NCI-H1105 treated with DMSO at 0.1 percent for 48 hours (cell line): ENCODE data around the gene BARX2.

Source experiments
- DNase-seq: peaks from one replicate; lab custom pipeline; 2025; lab: John Stamatoyannopoulos, UW

BARX2 gene

DNA sequence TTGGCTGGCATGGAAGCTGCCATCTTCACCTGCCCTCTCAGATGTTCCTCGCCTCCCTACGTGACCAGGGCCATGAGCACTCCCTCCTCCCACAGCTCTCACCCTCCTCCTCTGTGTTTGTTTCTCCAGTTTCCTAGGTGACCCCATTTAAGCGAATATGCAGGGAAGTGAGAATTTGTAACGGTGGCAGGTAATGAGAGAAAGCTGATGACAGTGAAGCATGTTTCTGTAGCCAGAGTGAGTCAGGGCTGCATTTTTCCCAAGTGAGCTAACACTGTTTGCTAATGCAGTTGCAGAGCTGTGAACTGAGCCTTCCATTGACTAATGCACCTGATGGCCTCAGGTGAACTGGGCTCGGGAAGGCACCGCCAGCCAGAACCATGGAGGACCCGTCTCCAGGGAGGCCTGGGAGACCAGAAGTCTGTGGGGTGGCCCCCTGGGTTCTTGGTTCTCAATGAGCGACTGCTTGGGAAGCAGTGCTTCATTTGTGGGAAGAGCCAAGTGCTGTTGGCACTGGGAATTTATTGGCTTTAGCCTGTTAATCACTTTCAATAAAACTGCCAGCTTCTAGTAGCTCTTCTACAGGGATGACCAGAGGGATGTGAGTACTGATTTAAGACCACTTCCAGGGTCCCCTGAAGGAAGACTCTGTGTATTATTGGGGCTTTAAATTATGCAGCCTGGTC is 64.5 kb downstream of the BARX2 start:
- no peak for DNase-seq

DNA sequence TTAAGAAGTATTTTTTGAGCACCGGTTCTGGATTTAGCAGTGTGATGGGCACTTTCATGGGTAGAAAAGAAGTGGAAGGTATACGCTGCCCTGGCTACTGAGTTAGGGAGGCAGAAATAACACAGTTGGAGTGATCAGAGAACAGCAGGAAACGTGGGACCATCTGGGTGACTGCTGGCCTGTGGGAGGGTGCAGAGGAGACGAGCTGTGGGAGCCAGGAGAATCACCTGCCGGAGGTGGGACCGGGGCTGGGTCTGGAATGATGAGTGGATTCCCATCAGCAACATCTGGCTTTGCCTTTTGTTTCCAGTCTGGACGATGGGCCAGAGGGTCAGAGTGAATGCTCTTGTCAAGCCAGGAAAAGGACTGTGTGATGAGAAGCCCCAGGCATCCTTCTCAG is 66.5 kb downstream of the BARX2 start:
- DNase-seq, result no peak

DNA sequence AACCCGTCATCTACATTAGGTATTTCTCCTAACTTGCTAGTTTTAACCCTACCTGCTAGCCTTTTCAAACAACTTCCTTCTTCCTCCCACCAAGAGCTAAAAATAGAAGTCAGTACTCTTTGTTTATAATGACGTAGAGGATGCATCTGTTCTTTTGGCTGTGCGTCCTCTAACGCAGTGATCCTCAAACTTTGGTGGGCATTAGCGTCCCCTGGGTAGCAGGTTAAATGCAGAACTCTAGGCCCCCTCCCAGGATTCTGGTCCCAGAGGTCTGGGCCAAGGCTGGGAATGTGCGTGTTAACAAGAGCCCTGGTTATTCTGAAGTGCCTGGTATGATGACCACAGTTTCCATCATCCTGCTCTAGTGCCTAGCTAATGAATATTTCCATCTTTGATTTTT is 67.6 kb downstream of the BARX2 start:
- no peak for DNase-seq

- no peak for DNase-seq
Observed at GRCh38 chr11:129444274-129444673, 68.6 kb downstream of the BARX2 start.

- no peak for DNase-seq
Observed at GRCh38 chr11:129445226-129445625, 69.6 kb downstream of the BARX2 start.

- DNase-seq, result no peak
Observed at GRCh38 chr11:129446572-129446971, 70.9 kb downstream of the BARX2 start.

- DNase-seq, result no peak
Observed at GRCh38 chr11:129447654-129448239, 72.1 kb downstream of the BARX2 start.

GRCh38 chr11:129451524-129451923 is 75.9 kb downstream of the BARX2 start:
- DNase-seq, result no peak

DNA sequence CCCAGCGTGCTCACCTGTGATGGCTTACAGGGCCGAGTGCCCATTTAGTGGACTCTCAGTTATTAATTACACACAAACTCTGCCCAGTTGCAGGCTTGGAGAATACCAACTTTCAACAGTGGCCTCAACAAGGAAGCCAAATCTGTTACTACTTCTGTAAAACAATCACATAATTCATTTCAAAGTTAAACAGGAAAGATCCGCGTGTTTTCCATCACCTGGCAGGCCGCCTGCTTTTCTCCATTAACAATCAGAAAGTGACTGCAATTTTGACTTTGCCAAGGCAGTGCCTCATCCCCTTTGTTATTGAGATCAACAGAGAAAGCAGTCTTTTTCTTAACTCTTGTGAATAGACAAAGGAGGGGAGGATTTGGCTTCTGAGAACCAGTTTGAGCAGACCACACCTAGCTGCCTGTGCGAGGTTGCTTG is 77.7 kb downstream of the BARX2 start:
- peak; percentile 62 for DNase-seq

- DNase-seq, result no peak
Observed at GRCh38 chr11:129455101-129455500, 79.5 kb downstream of the BARX2 start.

DNA sequence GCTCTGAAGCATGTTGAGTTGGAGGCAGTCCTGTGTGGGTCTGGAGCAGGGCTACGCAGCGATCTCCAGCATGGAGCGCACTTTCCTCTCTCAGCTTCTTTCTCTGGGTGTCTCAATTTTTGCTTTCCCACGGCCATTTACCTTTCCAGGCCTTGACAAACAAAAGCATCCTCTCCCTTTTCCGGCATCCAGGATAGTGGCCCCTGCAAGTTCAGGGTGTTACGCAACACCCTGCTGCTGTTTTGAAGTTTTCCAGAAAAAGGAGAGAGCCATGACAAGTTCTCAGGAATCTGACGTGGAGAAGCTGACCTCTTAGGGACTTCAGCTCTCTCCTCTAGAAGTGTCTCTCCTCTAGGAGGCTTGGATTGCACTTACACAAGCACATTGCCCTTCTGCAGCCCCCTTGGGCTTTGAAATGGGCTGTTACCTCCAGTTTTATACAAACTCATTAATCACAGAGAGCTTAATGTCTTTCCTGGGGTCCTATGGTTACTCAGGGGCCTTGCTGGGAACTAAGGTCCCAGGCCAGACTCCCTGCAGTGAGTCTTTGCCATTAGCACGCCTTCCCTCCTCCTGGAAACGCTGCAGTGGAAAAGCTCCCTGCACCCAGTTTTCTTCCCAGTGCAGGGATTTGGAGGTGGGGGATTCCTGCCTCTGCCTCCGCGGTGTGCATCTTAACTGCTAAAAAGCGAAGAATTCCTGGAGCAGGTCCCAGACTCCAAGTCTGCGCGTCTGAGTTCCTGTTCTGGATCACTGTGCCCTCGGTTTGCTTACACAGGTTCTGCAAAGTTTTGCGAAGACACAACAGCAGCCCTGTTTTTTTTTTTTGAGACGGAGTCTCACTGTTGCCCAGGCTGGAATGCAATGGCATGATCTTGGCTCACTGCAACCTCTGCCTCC is 80.4 kb downstream of the BARX2 start:
- DNase-seq, result no peak

- peak; percentile 21 for DNase-seq
Observed at GRCh38 chr11:129457321-129457720, 81.7 kb downstream of the BARX2 start.

DNA sequence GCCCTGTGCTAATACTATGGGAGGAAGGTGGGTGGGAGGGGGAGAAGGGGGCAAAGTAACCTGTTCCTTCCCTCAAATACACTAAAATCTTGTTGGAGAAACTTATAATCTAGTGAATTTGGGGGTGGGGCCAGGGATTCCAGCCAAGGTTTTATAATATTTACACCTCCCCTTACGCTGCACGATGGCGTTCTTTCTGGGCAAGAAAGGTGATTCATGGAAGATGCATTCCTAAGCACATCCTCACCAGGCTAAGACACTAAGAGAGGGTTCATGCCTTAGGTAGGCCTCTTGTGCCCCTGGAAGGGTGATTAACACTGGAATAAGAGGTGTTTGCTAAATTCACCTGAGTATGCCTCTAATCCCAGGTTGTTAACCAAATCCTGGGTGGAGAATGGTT is 82.6 kb downstream of the BARX2 start:
- no peak for DNase-seq

GRCh38 chr11:129458756-129459535 is 83.3 kb downstream of the BARX2 start:
- peak; percentile 95 for DNase-seq

DNA sequence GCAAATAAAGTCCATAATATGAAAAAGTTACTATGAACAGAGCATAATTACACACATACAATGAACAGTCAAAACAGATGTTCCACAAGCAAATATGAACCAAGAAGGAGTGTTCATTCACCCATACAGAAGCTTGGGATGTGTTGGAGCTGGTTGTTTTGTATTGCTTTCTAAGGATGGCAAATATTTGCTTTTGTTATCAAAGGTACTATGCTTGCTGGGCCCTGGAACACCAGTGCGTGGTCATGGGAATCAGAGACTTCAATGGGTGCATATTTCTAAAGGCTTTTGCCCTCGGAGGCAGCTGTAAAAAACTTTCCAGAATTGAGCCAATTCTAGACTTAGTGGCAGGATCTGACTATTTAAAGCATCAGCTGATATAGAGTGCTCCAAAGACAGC is 85.1 kb downstream of the BARX2 start:
- peak; percentile 81 for DNase-seq

- no peak for DNase-seq
Observed at GRCh38 chr11:129484068-129484467, 108.4 kb downstream of the BARX2 start.

GRCh38 chr11:129489249-129489648 is 113.6 kb downstream of the BARX2 start:
- no peak for DNase-seq

DNA sequence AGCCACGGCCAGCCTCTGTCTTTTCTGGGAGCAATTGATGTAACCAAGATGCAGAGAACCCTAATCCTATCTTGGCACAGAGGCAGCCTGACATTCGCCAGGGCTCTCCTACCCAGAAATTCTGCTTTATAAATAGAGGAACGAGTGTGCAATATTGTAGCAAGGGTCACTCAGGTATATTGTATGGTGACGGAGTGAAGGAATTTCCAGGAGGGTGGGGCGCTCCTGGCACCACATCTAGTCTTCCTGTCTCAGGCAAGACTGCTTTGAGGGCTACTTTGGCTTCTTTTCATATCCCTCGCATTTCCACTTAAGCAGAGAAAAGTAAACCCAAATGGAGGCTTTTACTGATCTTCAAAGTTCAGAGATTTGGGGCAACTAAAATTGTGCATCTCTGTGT is 114.4 kb downstream of the BARX2 start:
- no peak for DNase-seq

DNA sequence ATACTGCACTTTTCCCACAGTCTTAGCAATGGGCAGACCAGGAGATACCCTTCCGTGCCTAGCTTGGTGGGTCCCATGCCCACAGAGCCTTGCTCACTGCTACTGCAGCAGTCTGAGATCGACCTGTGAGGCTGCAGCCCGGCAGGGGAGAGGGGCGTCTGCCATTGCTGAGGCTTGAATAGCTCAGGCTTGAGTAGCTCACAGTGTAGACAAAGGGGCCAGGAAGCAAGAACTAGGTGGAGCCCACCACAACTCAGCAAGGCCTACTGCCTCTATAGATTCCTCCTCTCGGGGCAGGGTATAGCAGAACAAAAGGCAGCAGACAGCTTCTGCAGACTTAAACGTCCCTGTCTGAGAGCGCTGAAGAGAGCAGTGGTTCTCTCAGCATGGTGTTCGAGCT is 118.1 kb downstream of the BARX2 start:
- DNase-seq, result no peak
